Ovary (tissue), 9 donors: ENCODE data around the gene PWWP2B. TPM values are rescaled to one million over a fixed set of nuclear protein-coding genes. Genes with fewer than 3 reads are reported as not detected.

ENCODE experiments used
- DNase-seq, 5 donors: peaks; one replicate each; pipeline ENCODE4 v3.0.0-alpha.2; 2019 to 2020
- H3K27ac ChIP-seq, 2 donors: fragments of 200-600 bp; one replicate each; pipeline versions ENCODE4 v1.5.1 to v1.8.0; 2019 to 2022
- H3K27me3 ChIP-seq: fragments of 200-600 bp; one replicate; pipeline ENCODE4 v1.8.0; 2022
- H3K36me3 ChIP-seq: fragments of 200-600 bp; sonication (generic); one replicate; pipeline ENCODE4 v1.5.1; 2019
- H3K4me1 ChIP-seq: one replicate; pipeline ENCODE4 v1.8.1; 2013; ENCODE audit warnings: mild to moderate bottlenecking, moderate library complexity; ENCODE audit not compliant: insufficient read depth
- H3K4me3 ChIP-seq: fragments of 200-600 bp; sonication (generic); one replicate; pipeline ENCODE4 v1.5.1; 2017
- H3K9me3 ChIP-seq, 2 donors: fragments of 200-600 bp in 1 of 2; sonication (generic) in 1 of 2; one replicate each; pipeline versions ENCODE4 v1.5.1 to v1.8.1; 2013 to 2019; ENCODE audit warnings: mild to moderate bottlenecking in 1 of 2, moderate library complexity in 1 of 2
- CTCF ChIP-seq, 3 donors: fragments of 450-650 bp in 2 of 3; fragments of 200-600 bp in 1 of 3; IDR thresholded peaks; one replicate each; pipeline versions ENCODE4 v1.5.1 to v1.8.0; 2016 to 2022; ENCODE audit warnings: antibody characterized with exemption in 3 of 3, mild to moderate bottlenecking in 1 of 3
- EP300 ChIP-seq: sonication (generic); formaldehyde crosslinking; IDR thresholded peaks from one replicate; pipeline ENCODE4 v1.6.1; 2017; ENCODE audit warnings: antibody characterized with exemption
- POLR2A ChIP-seq: fragments of 450-650 bp; IDR thresholded peaks from one replicate; pipeline ENCODE4 v1.6.1; 2017; ENCODE audit warnings: antibody characterized with exemption, mild to moderate bottlenecking, moderate library complexity
- WGBS, 3 donors: extraction: QIAGEN DNeasy Blood & Tissue Kit in 1 of 3; methylation state at CpG; one replicate each; pipeline versions ENCODE4 v1.1.5 to v1.1.7; 2013 to 2017; 5-methylcytosine and 5-hydroxymethylcytosine counted together
- intact Hi-C, 4 donors: fragments of 100-400 bp; cut with DNase I; formaldehyde crosslinking; loops; one replicate each; pipeline versions ENCODE4 v1.11.0 to v1.15.1; 2022 to 2023
- polyA plus RNA-seq, 2 donors: library from polyadenylated mRNA; stranded (reverse); fragments of 200-250 nt in 1 of 2; fragments of 350-450 nt in 1 of 2; fragmentation: Illumina TruSeq in 1 of 2; extraction: RNeasy Lipid Tissue Mini Kit (QIAGEN cat#74804) in 1 of 2; gene quantifications; one replicate each; pipeline ENCODE4 v1.2.3, GENCODE V29; 2013 to 2014
- total RNA-seq, 7 donors: library from RNA; depleted of rRNA in 2 of 7; stranded (reverse); fragments of >200 nt in 2 of 7; fragmentation: NEBNext Ultra II Directional in 3 of 7; extraction: Animal tissue kit (Norgen Biotek cat#: 25700) in 3 of 7; gene quantifications; one replicate each; pipeline versions ENCODE4 v1.1.0 to v1.2.4, GENCODE V29; 2016 to 2023
- donor health status: DM: no; HTN: no; CAD: no; lungs with moderate emphysema.
- donor health status: DM: no; HTN: no; CAD: no.
- donor health status: Bipolar disorder and iron deficiency.
- donor health status: DM: yes; HTN: yes; CAD: no.
- donor health status: DM: no; HTN: no; CAD: no.
- donor health status: DM: yes; HTN: yes; CAD: no.

PWWP2B gene
- total and polyA plus RNA-seq, 9 donors = 1.1 to 26.0 (median 14.9) TPM

- intact Hi-C loops = loop anchor here in 1 of 4 donors (5.0 kb wide), 1 partner anchor 1104 kb away; no protein-coding TSS in a partner anchor
- DNase-seq = no peak
- Histone ChIP-seq H3K4me1 (no peaks in the 10 kb centered on the region), H3K9me3 (no peaks in the 10 kb centered on the region), H3K27ac (no peak overlapping the region), H3K27me3 (no peaks in the 10 kb centered on the region), H3K36me3 (no peaks in the 10 kb centered on the region), H3K4me3 (no peak overlapping the region)
- TF ChIP-seq POLR2A (no peak), CTCF (IDR thresholded peaks at IDR 0.05) (no peak), EP300 (no peak)
- WGBS, 3 donors = 93 to 97% (median 95%) methylated on average over 12 of the region's 12 CpGs
These were observed 40.3 kb upstream of the PWWP2B start for GRCh38 chr10:132356621-132357195.

GRCh38 chr10:132357286-132358058 is 39.5 kb upstream of the PWWP2B start:
- no peak overlapping the region for H3K27ac ChIP-seq
- WGBS, 3 donors = 91 to 98% (median 93%) methylated on average over 15 of the region's 15 CpGs
- no peaks in the 10 kb centered on the region for H3K4me1 ChIP-seq
- no peaks in the 10 kb centered on the region for H3K9me3 ChIP-seq
- intact Hi-C loops = loop anchor here in 1 of 4 donors (5.0 kb wide), 1 partner anchor 1105 kb away; no protein-coding TSS in a partner anchor
- TF ChIP-seq POLR2A (no peak), EP300 (no peak), CTCF (IDR thresholded peaks at IDR 0.05) (no peak)
- no peak overlapping the region for H3K4me3 ChIP-seq
- no peaks in the 10 kb centered on the region for H3K36me3 ChIP-seq
- DNase-seq = no peak
- H3K27me3 ChIP-seq = no peaks in the 10 kb centered on the region

DNA sequence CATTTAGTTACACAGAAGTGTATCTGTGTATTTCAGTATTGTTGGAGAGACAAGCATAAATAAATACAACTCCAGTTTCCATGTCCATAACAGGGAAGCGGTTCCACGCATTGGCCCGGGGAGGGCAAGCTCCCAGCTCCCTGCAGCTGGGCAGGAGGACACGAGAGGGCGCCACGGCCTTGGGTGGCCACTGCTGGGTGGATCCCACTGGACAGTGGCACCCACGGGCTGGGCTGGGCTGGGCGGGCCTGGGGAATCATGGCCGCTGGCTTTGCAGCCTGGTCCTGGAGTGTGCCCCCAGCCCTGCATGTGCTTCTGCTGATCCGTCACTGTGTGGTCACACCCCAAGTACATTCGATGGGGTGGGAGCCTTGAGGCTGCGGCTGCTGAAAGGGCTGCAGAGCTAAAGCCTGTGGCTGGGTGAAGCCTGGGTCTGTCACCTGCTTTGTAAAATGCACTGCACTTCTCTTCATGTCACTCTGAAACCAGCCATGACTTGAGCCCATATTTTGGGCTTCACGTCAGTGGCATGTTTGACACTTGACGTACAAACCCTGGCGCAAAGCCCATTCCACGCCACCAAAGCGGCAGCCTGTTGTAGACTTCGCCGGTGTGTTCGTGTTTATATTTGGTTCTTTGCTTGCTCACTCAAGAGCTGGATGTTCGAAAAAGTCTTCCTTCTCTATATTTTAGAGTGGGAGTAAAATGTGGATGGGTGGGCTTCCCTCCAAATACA is 37.5 kb upstream of the PWWP2B start:
- Histone ChIP-seq H3K9me3 (no peaks in the 10 kb centered on the region), H3K36me3 (no peaks in the 10 kb centered on the region), H3K27me3 (no peaks in the 10 kb centered on the region), H3K27ac (no peak overlapping the region), H3K4me3 (no peak overlapping the region), H3K4me1 (no peaks in the 10 kb centered on the region)
- DNase-seq = peak in 1 of 5 donors; percentile 36
- intact Hi-C loops = loop anchor here in 1 of 4 donors (5.0 kb wide), 1 partner anchor 1107 kb away; no protein-coding TSS in a partner anchor
- TF ChIP-seq EP300 (no peak), POLR2A (no peak), CTCF (IDR thresholded peaks at IDR 0.05) (no peak)
- WGBS, 3 donors = 82 to 88% (median 84%) methylated on average over 21 of the region's 21 CpGs

DNA sequence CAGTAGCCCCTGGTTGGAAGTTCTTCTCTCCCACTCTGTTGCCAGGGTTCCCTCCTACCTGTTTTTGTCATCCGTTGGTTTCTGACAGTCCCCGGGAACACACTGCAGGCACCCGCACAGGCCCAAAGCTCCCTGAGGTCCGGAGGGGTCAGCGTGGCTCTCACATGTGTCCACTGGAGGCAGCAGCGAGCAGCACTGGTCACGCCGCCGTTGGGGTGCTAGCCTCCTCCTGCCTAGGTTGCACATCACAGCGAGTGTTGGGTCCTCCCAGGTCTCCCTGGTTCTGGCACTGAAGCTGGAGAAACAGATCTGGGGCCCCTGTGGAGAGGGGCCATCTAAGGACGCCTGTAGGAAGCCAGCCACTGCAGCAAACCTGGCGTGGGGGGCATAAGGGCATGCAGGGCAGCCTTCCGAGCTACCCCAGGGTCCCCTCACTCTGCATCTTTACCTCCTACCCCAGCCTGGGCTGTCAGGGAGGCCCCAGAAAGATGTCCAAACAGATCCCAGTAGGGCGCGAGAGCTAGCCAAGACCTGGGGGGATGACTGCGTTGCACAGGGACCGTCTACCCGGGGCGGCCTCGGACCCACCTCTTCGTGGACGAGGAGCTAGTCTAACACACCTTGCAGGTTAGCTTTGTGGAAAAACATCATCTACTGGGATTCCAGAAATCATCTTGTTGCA is 36.1 kb upstream of the PWWP2B start:
- peak in 1 of 5 donors; percentile 53 for DNase-seq
- WGBS, 3 donors = 68 to 71% (median 71%) methylated on average over 20 to 22 of the region's 22 CpGs

More for the DNA sequence above, 36.1 kb upstream of the PWWP2B start:
- Histone ChIP-seq H3K4me1 (no peaks in the 10 kb centered on the region), H3K27ac (no peak overlapping the region), H3K4me3 (no peak overlapping the region), H3K36me3 (no peaks in the 10 kb centered on the region), H3K27me3 (no peaks in the 10 kb centered on the region), H3K9me3 (no peaks in the 10 kb centered on the region)
- no peak for TF ChIP-seq POLR2A
- TF ChIP-seq EP300 = no peak
- no peak for TF ChIP-seq CTCF (IDR thresholded peaks at IDR 0.05)
- intact Hi-C loops = no loop called here
